HFFc6 (cell line): ENCODE data around the gene ELMO1. TPM values are rescaled to one million over a fixed set of nuclear protein-coding genes. Genes with fewer than 3 reads are reported as not detected.

Experiments
- DNase-seq: peaks from one replicate; pipeline ENCODE4 v3.0.0-alpha.2; 2018
- H3K27ac Mint-ChIP-seq: 2 replicates; pipeline ENCODE4 v1.8.0; 2020; ENCODE audit warnings: mild to moderate bottlenecking, mixed read lengths
- H3K27me3 Mint-ChIP-seq: 2 replicates; pipeline ENCODE4 v1.8.0; 2021; ENCODE audit warnings: mild to moderate bottlenecking, moderate library complexity, mixed read lengths; ENCODE audit not compliant: insufficient read depth
- H3K36me3 Mint-ChIP-seq: 2 replicates; pipeline ENCODE4 v1.8.0; 2021; ENCODE audit warnings: low read depth, mixed read lengths
- H3K4me1 Mint-ChIP-seq: 2 replicates; pipeline ENCODE4 v1.8.0; 2020; ENCODE audit warnings: low read depth, mixed read lengths
- H3K4me3 Mint-ChIP-seq: 2 replicates; pipeline ENCODE4 v1.8.0; 2020; ENCODE audit warnings: mild to moderate bottlenecking, moderate library complexity, mixed read lengths
- H3K9me3 Mint-ChIP-seq: 2 replicates; pipeline ENCODE4 v1.8.0; 2020; ENCODE audit warnings: mild to moderate bottlenecking, mixed read lengths
- total RNA-seq, 6 experiments: library from RNA; stranded (reverse); fragmentation: NEBNext Ultra II Directional; extraction: Animal tissue kit (Norgen Biotek cat#: 25700); gene quantifications; 2 replicates in 1 of 6; 3 replicates in 5 of 6; pipeline ENCODE4 v1.2.3, GENCODE V29; 2021
- TF ChIP-seq, protein P1 (sequence below): fragments of 200-600 bp; sonication (generic); IDR thresholded peaks from 2 replicates; pipeline ENCODE4 v1.5.0; 2021; ENCODE audit warnings: antibody characterized with exemption, mild to moderate bottlenecking

The ELMO1 gene
- total RNA-seq, 6 experiments from 2014 or later = not detected

DNA sequence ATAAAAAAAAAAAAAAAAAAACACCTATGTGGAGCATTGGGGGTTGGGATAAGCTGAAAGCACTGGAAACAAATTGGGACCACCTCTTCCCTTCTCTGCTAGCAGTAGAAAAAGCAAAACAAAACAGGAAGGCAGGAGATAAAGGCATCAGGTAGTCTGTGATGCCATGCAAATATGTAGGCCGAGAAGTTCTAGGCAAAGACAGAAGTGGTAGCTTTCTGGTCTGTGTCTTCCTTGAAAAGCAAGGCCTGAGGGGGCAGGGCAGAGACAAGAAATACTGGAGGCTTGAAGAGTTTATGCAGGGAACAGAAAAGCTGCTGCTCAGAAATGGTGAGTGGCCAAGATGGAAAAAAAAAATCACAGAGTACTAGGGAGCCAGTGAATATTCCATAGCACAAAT lies 111.1 kb downstream of the ELMO1 start:
- Mint-ChIP-seq H3K27me3 (no peaks in the 10 kb centered on the region), H3K27ac (no peak overlapping the region), H3K4me1 (no peaks in the 10 kb centered on the region), H3K4me3 (no peak overlapping the region), H3K36me3 (no peaks in the 10 kb centered on the region), H3K9me3 (peaks cover 50% of the 10 kb centered on the region)
- TF ChIP-seq, protein P1, sequence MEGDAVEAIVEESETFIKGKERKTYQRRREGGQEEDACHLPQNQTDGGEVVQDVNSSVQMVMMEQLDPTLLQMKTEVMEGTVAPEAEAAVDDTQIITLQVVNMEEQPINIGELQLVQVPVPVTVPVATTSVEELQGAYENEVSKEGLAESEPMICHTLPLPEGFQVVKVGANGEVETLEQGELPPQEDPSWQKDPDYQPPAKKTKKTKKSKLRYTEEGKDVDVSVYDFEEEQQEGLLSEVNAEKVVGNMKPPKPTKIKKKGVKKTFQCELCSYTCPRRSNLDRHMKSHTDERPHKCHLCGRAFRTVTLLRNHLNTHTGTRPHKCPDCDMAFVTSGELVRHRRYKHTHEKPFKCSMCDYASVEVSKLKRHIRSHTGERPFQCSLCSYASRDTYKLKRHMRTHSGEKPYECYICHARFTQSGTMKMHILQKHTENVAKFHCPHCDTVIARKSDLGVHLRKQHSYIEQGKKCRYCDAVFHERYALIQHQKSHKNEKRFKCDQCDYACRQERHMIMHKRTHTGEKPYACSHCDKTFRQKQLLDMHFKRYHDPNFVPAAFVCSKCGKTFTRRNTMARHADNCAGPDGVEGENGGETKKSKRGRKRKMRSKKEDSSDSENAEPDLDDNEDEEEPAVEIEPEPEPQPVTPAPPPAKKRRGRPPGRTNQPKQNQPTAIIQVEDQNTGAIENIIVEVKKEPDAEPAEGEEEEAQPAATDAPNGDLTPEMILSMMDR = no peak
- no peak for DNase-seq

DNA sequence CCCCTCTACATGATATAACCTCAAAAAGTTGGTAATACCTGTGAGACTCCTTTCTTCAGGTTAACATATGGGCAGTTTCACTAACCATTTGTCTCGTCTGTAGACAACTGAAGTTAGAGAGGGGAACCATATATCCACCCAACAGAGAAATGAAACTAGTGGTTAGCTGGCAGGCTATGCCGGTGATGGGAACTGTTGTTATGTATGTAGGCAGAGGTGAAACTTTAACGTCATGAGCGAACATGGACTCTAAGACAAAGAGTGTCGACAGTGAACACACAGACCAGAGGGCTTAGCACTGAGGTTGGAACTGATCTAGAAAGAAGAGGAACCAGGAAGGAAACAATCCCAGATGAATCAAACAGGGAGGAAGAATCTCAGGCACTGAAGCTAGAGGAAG lies 112.4 kb downstream of the ELMO1 start:
- Mint-ChIP-seq H3K4me1 (no peaks in the 10 kb centered on the region), H3K4me3 (no peak overlapping the region), H3K27me3 (no peaks in the 10 kb centered on the region), H3K9me3 (peaks cover 59% of the 10 kb centered on the region), H3K36me3 (no peaks in the 10 kb centered on the region), H3K27ac (no peak overlapping the region)
- TF ChIP-seq, protein P1 = no peak
- DNase-seq = no peak

DNA sequence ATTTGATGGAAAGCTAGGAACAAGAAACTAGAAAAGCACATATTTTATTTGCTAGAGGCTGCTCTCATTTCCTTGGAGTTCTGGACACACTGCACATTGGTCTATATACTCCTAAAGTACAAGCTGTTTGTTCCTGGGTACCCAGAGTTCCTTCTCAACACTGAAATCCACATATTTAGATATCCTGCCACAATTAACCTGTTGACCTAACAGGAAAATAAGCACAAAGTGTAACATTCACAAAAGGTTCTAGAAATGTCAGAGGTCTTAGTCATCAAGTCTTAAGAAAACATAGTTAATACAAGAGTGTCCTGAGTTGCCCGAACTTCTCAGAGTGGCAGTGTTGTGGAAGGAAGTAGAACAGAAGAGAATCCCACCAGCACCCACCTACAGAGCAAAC lies 115.6 kb downstream of the ELMO1 start:
- DNase-seq = no peak
- Mint-ChIP-seq H3K36me3 (no peaks in the 10 kb centered on the region; the same call in 1 of the 2 replicates), H3K9me3 (peaks cover 67% of the 10 kb centered on the region), H3K4me1 (no peaks in the 10 kb centered on the region), H3K27ac (no peak overlapping the region), H3K27me3 (no peaks in the 10 kb centered on the region), H3K4me3 (no peak overlapping the region)
- TF ChIP-seq, protein P1 = no peak

DNA sequence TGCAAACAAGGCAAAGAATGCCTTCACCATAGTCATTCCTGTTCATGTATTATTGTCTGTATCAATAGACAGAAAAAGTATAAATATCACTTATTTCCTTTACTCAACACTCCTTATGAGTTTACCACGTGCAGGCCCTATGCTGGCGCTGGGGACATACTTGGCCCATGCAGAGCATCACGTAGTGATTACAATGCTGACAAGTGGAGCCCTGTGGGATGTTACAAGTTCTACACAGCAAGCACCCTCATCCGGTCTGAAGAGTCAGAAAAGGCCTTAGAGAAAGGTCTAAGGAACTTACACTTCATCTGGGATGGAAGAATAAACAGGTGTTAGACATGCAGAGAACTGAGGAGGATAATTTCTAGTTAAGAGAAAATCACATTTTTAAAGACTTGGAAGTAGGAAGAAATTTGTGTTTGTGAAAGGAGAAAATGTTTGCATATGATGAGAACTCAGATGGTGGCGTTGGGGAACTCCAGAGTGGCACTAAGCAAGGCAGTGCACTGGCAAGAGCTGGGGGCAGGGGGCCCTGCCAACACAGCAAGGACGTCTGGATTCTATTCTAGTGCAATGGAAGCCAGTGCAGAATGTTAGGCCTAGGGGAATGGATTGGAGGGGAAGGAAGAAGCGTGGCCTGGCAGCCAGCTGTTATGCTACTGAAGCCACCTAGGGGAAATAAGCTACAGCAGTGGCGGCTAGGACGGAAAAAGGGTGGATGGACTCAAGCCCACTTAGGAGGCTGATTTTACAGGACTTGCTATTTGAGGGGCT lies 116.2 kb downstream of the ELMO1 start:
- no peak for DNase-seq
- no peaks in the 10 kb centered on the region for H3K4me1 Mint-ChIP-seq
- no peak overlapping the region for H3K27ac Mint-ChIP-seq
- no peaks in the 10 kb centered on the region for H3K27me3 Mint-ChIP-seq
- TF ChIP-seq, protein P1 = no peak
- no peaks in the 10 kb centered on the region; the same call in 1 of the 2 replicates for H3K36me3 Mint-ChIP-seq
- peaks cover 64% of the 10 kb centered on the region for H3K9me3 Mint-ChIP-seq
- no peak overlapping the region for H3K4me3 Mint-ChIP-seq

DNA sequence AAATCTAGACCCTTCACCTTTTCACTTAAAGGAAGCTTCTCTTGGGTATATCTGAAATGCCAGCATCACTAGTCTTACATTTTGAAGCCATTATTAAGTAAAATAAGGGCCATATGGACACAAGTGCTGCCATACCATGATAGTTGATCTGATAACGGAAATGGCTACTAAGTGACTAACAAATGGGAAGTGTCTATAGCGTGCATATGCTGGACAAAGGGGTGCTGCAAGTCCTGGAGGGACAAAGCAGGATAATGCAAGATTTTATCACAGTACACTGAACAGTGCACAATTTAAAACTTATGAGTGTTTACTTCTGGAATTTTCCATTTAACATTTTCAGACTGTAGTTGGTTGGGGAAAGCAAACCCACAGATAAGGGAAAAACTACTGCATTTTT lies 117.9 kb downstream of the ELMO1 start:
- Mint-ChIP-seq H3K4me3 (no peak overlapping the region), H3K27ac (no peak overlapping the region), H3K36me3 (no peaks in the 10 kb centered on the region; the same call in 1 of the 2 replicates), H3K27me3 (no peaks in the 10 kb centered on the region), H3K4me1 (no peaks in the 10 kb centered on the region), H3K9me3 (peaks cover 54% of the 10 kb centered on the region)
- TF ChIP-seq, protein P1 = no peak
- no peak for DNase-seq
